BJ (cell line): ENCODE data around the gene FBP2. TPM values are rescaled to one million over a fixed set of nuclear protein-coding genes. Genes with fewer than 3 reads are reported as not detected.

Experiments
- CTCF ChIA-PET: fragments of 350-600 bp; formaldehyde crosslinking; extraction: SDS; loops from one replicate; lab custom pipeline; 2021; ENCODE audit warnings: antibody characterized with exemption, inconsistent platforms; lab: Yijun Ruan, JAX
- POLR2A ChIA-PET: fragments of 300-600 bp; sonication (Branson Sonifier 250); formaldehyde crosslinking; extraction: SDS; loops from one replicate; lab custom pipeline; 2021; ENCODE audit warnings: antibody characterized with exemption; lab: Charles Lee
- DNase-seq: peaks from one replicate; pipeline ENCODE4 v3.0.0-alpha.2; 2011; ENCODE audit warnings: low read depth
- H3K27me3 ChIP-seq: 2 replicates; pipeline ENCODE4 v1.6.0; 2011; ENCODE audit warnings: low read length; ENCODE audit not compliant: control insufficient read depth, insufficient read depth
- H3K36me3 ChIP-seq: 2 replicates; pipeline ENCODE4 v1.5.1; 2011; ENCODE audit warnings: low read length; ENCODE audit not compliant: control insufficient read depth, insufficient read depth
- H3K4me3 ChIP-seq: 2 replicates; pipeline ENCODE4 v1.5.1; 2011; ENCODE audit warnings: low read depth, mild to moderate bottlenecking, control low read depth, low read length
- CTCF ChIP-seq: IDR thresholded peaks from 2 replicates; pipeline ENCODE4 v1.5.1; 2011; ENCODE audit warnings: low read depth, mild to moderate bottlenecking, control low read depth, inconsistent platforms, low read length, moderate library complexity; ENCODE audit not compliant: insufficient read depth
- polyA plus RNA-seq: library from polyadenylated mRNA; depleted of rRNA; stranded (reverse); fragments of >200 nt; gene quantifications from 2 replicates; pipeline ENCODE4 v1.2.3, GENCODE V29; 2011

FBP2 gene
- polyA plus RNA-seq, 1 experiment = not detected

- Histone ChIP-seq H3K4me3 (no peak overlapping the region), H3K27me3 (peaks cover 2% of the 10 kb centered on the region; the same call in 1 of the 2 replicates), H3K36me3 (no peaks in the 10 kb centered on the region)
- POLR2A ChIA-PET = no interaction called here
- DNase-seq = no peak
- TF ChIP-seq CTCF = peak; percentile 38
- CTCF ChIA-PET = interaction anchor here (1.2 to 1.6 kb wide), 2 partner anchors 10 kb away, joined by 3 to 4 read pairs; no protein-coding TSS in a partner anchor
Observed at GRCh38 chr9:94623253-94623652, 29.6 kb upstream of the FBP2 start.

- POLR2A ChIA-PET = no interaction called here
- Histone ChIP-seq H3K27me3 (no peaks in the 10 kb centered on the region), H3K36me3 (no peaks in the 10 kb centered on the region), H3K4me3 (no peak overlapping the region)
- TF ChIP-seq CTCF = no peak
- no peak for DNase-seq
- CTCF ChIA-PET = interaction anchor here (0.8 to 1.0 kb wide), 2 partner anchors 42 to 46 kb away, joined by 3 read pairs; no protein-coding TSS in a partner anchor
Observed at GRCh38 chr9:94622087-94622800, 28.6 kb upstream of the FBP2 start.

GRCh38 chr9:94619026-94619425, 25.4 kb upstream of the FBP2 start:
- CTCF ChIA-PET = interaction anchor here (0.6 kb wide), 1 partner anchor 170 kb away, joined by 3 read pairs; no protein-coding TSS in a partner anchor
- POLR2A ChIA-PET = no interaction called here
- Histone ChIP-seq H3K27me3 (no peaks in the 10 kb centered on the region; the same call in 1 of the 2 replicates), H3K36me3 (no peaks in the 10 kb centered on the region), H3K4me3 (no peak overlapping the region)
- TF ChIP-seq CTCF = no peak
- DNase-seq = no peak

- POLR2A ChIA-PET = no interaction called here
- Histone ChIP-seq H3K4me3 (no peak overlapping the region), H3K36me3 (no peaks in the 10 kb centered on the region), H3K27me3 (peaks cover 6% of the 10 kb centered on the region)
- CTCF ChIA-PET = interaction anchor here (0.9 to 1.6 kb wide), 2 partner anchors 10 to 16 kb away, joined by 3 to 4 read pairs; no protein-coding TSS in a partner anchor
- DNase-seq = no peak
- TF ChIP-seq CTCF = 0 out of 2 replicates have a peak, but pooled peaks have one; percentile 14
Observed at GRCh38 chr9:94613003-94613402, 19.4 kb upstream of the FBP2 start.

GRCh38 chr9:94612071-94612470, 18.4 kb upstream of the FBP2 start:
- Histone ChIP-seq H3K27me3 (peaks cover 7% of the 10 kb centered on the region), H3K4me3 (no peak overlapping the region), H3K36me3 (no peaks in the 10 kb centered on the region)
- POLR2A ChIA-PET = no interaction called here
- no peak for DNase-seq
- CTCF ChIA-PET = interaction anchor here (0.6 to 1.6 kb wide), 2 partner anchors 16 to 300 kb away, joined by 3 to 4 read pairs; no protein-coding TSS in a partner anchor
- no peak for TF ChIP-seq CTCF
